Spleen (tissue), 7 donors: ENCODE results near the gene CACNA2D1.

Source experiments
- CTCF ChIP-seq, 11 experiments: fragments of 200-600 bp in 7 of 11; fragments of 450-650 bp in 4 of 11; sonication (generic) in 4 of 11; IDR thresholded peaks in 8 of 11; conservative IDR thresholded peaks in 3 of 11; 1 replicate in 7 of 11; 2 replicates in 4 of 11; pipeline versions ENCODE4 v1.4.0 to v1.8.0; 2016 to 2021; ENCODE audit warnings: antibody characterized with exemption in 11 of 11, inconsistent platforms in 4 of 11, mild to moderate bottlenecking in 1 of 11
- POLR2A ChIP-seq, 3 donors: fragments of 450-650 bp; IDR thresholded peaks; one replicate each; pipeline ENCODE4 v1.5.1; 2017; ENCODE audit warnings: antibody characterized with exemption in 3 of 3, mild to moderate bottlenecking in 1 of 3
- POLR2AphosphoS5 ChIP-seq, 3 donors: sonication (generic); formaldehyde crosslinking; IDR thresholded peaks; one replicate each; pipeline ENCODE4 v1.5.1; 2017; ENCODE audit warnings: antibody characterized with exemption in 3 of 3
- donor health status: DM: no; HTN: no; CAD: no; lungs with moderate emphysema.
- donor health status: DM: no; HTN: no; CAD: no.
- donor health status: DM: no; HTN: no; CAD: no.

DNA sequence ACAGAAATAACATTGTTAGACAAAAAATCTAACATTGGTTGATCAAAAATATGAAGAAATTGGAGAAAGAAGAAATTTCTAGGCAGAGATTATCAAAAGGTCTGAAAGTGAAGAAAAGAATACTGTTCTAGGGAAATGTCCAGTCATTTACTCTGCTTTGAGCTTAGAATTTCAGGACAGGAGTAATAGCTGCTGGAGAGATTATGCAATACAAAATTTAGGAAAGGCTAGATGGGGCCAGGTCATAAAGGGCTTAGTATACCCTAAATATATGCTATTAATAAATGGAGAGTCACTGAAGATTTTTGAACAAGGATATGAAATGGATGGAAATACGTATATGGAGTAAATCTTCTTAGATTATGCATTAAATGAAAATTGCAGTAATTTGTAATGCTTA, 279.2 kb downstream of the CACNA2D1 start:
- TF ChIP-seq CTCF (IDR thresholded peaks at IDR 0.05 in 8 of 11, conservative IDR thresholded peaks at IDR 0.05 in 3 of 11) (no peak), POLR2AphosphoS5 (IDR thresholded peaks at IDR 0.05) (no peak), POLR2A (IDR thresholded peaks at IDR 0.05) (no peak)
